Tibial nerve (tissue), 4 donors: Measurements from ENCODE around the gene STAT3.

Source experiments
- EP300 ChIP-seq, 2 donors: sonication (generic); formaldehyde crosslinking; IDR thresholded peaks; one replicate each; pipeline ENCODE4 v1.6.1; 2017; ENCODE audit warnings: antibody characterized with exemption in 2 of 2, mild to moderate bottlenecking in 1 of 2
- POLR2A ChIP-seq, 2 donors: fragments of 450-650 bp; IDR thresholded peaks; one replicate each; pipeline ENCODE4 v1.6.1; 2017; ENCODE audit warnings: antibody characterized with exemption in 2 of 2, mild to moderate bottlenecking in 2 of 2, moderate library complexity in 2 of 2
- TF ChIP-seq, protein P1 (sequence below), 5 experiments: fragments of 200-600 bp in 3 of 5; fragments of 450-650 bp in 2 of 5; sonication (generic) in 3 of 5; IDR thresholded peaks; one replicate each; pipeline ENCODE4 v1.5.1; 2016 to 2019; ENCODE audit warnings: antibody characterized with exemption in 5 of 5, mild to moderate bottlenecking in 3 of 5, moderate library complexity in 2 of 5

DNA sequence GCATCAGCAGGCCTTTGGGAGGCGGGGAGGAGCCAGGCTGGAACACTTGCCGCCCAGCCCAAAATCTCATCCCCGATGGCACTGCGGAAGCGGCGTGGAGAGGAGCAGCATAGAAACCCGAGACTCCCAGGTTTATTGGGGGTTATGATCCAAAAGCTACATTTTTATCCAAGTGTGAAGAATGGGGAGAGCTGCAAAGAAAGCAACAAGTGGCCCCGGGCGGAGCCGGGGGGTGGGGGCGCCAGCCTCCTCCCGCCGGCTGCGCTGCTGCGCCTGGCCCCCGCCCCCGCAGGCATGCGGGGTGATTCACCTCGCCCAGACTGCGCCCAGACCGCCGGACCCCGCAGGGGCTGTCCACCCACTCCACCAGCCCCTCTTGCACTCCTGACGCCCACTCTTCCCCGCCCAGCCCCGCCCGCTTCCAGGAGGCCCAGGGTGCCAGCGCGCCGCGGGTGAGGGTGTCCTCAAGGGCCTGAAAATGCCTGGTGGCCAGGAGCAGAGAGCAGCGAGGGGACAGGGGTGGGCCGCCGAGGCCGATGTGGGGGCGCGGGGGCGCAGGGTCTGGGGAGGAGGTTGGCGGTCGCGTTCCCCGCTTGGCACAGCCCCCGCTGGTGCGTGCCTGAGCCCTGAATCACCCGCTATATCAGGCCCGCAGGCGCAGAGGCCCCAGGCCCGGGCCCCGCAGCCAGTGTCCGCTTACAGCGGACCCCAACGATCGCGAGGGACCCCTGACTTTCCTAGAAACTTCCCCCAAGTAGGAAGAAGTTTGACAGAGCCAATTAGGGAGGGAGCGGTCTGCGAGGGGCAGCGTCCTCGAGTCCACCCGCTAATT lies 33.5 kb upstream of the STAT3 start:
- TF ChIP-seq, protein P1, sequence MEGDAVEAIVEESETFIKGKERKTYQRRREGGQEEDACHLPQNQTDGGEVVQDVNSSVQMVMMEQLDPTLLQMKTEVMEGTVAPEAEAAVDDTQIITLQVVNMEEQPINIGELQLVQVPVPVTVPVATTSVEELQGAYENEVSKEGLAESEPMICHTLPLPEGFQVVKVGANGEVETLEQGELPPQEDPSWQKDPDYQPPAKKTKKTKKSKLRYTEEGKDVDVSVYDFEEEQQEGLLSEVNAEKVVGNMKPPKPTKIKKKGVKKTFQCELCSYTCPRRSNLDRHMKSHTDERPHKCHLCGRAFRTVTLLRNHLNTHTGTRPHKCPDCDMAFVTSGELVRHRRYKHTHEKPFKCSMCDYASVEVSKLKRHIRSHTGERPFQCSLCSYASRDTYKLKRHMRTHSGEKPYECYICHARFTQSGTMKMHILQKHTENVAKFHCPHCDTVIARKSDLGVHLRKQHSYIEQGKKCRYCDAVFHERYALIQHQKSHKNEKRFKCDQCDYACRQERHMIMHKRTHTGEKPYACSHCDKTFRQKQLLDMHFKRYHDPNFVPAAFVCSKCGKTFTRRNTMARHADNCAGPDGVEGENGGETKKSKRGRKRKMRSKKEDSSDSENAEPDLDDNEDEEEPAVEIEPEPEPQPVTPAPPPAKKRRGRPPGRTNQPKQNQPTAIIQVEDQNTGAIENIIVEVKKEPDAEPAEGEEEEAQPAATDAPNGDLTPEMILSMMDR (IDR thresholded peaks at IDR 0.05), result no peak
- TF ChIP-seq EP300 (IDR thresholded peaks at IDR 0.05) (peak in 1 of 2 donors; percentile 66), POLR2A (IDR thresholded peaks at IDR 0.05) (peak in 1 of 2 donors; percentile 20)
